IPS-18a (cell line): ENCODE data around the gene NTRK3.

Experiments
- H3K27ac ChIP-seq: one replicate; pipeline ENCODE4 v1.5.1; 2013; ENCODE audit warnings: low read length
- H3K27me3 ChIP-seq: one replicate; pipeline ENCODE4 v1.6.1; 2013; ENCODE audit warnings: mild to moderate bottlenecking, low read length; ENCODE audit not compliant: control insufficient read depth, insufficient read depth
- H3K36me3 ChIP-seq: one replicate; pipeline ENCODE4 v1.6.1; 2013; ENCODE audit warnings: low read depth, low read length; ENCODE audit not compliant: control insufficient read depth
- H3K4me1 ChIP-seq: one replicate; pipeline ENCODE4 v1.6.1; 2013; ENCODE audit warnings: low read depth, low read length; ENCODE audit not compliant: control insufficient read depth
- H3K4me3 ChIP-seq: one replicate; pipeline ENCODE4 v1.5.1; 2013; ENCODE audit warnings: low read length
- H3K9ac ChIP-seq: one replicate; pipeline ENCODE4 v1.6.1; 2013; ENCODE audit warnings: mild to moderate bottlenecking, low read length, moderate library complexity
- H3K9me3 ChIP-seq: one replicate; pipeline ENCODE4 v1.6.1; 2013; ENCODE audit warnings: low read depth, low read length; ENCODE audit not compliant: control insufficient read depth

The NTRK3 gene

GRCh38 chr15:88113613-88114308 lies 142.8 kb downstream of the NTRK3 start:
- no peaks in the 10 kb centered on the region for H3K9me3 ChIP-seq
- H3K27ac ChIP-seq: no peak overlapping the region
- no peaks in the 10 kb centered on the region for H3K27me3 ChIP-seq
- H3K4me1 ChIP-seq: no peaks in the 10 kb centered on the region
- no peak overlapping the region for H3K4me3 ChIP-seq
- no peaks in the 10 kb centered on the region for H3K36me3 ChIP-seq
- H3K9ac ChIP-seq: no peak overlapping the region

- no peak overlapping the region for H3K27ac ChIP-seq
- H3K4me3 ChIP-seq: no peak overlapping the region
- H3K9me3 ChIP-seq: no peaks in the 10 kb centered on the region
- H3K4me1 ChIP-seq: no peaks in the 10 kb centered on the region
- no peak overlapping the region for H3K9ac ChIP-seq
- H3K27me3 ChIP-seq: no peaks in the 10 kb centered on the region
- H3K36me3 ChIP-seq: no peaks in the 10 kb centered on the region
These were observed 147.5 kb downstream of the NTRK3 start for GRCh38 chr15:88108991-88109390.

- Histone ChIP-seq H3K9me3 (no peaks in the 10 kb centered on the region), H3K27me3 (no peaks in the 10 kb centered on the region), H3K4me1 (no peaks in the 10 kb centered on the region), H3K9ac (no peak overlapping the region), H3K36me3 (no peaks in the 10 kb centered on the region), H3K4me3 (no peak overlapping the region), H3K27ac (no peak overlapping the region)
These were observed 148.1 kb downstream of the NTRK3 start for GRCh38 chr15:88108477-88108876.

- Histone ChIP-seq H3K4me3 (no peak overlapping the region), H3K27me3 (no peaks in the 10 kb centered on the region)
These were observed 150.5 kb downstream of the NTRK3 start for GRCh38 chr15:88106074-88106473.

GRCh38 chr15:88104357-88104756 lies 152.2 kb downstream of the NTRK3 start:
- no peak overlapping the region for H3K4me3 ChIP-seq
- no peaks in the 10 kb centered on the region for H3K36me3 ChIP-seq
- no peaks in the 10 kb centered on the region for H3K27me3 ChIP-seq
- H3K9ac ChIP-seq: no peak overlapping the region
- no peaks in the 10 kb centered on the region for H3K4me1 ChIP-seq
- H3K27ac ChIP-seq: no peak overlapping the region
- no peaks in the 10 kb centered on the region for H3K9me3 ChIP-seq

More at GRCh38 chr15:88106074-88106473, 150.5 kb downstream of the NTRK3 start:
- H3K9me3 ChIP-seq: no peaks in the 10 kb centered on the region
- H3K27ac ChIP-seq: no peak overlapping the region
- H3K4me1 ChIP-seq: no peaks in the 10 kb centered on the region
- H3K36me3 ChIP-seq: no peaks in the 10 kb centered on the region
- H3K9ac ChIP-seq: no peak overlapping the region

- Histone ChIP-seq H3K4me3 (no peak overlapping the region), H3K9ac (no peak overlapping the region), H3K27me3 (no peaks in the 10 kb centered on the region), H3K36me3 (no peaks in the 10 kb centered on the region), H3K9me3 (no peaks in the 10 kb centered on the region), H3K4me1 (no peaks in the 10 kb centered on the region), H3K27ac (no peak overlapping the region)
These were observed 156.4 kb downstream of the NTRK3 start for GRCh38 chr15:88100181-88100580.

- H3K27ac ChIP-seq: no peak overlapping the region
- H3K4me1 ChIP-seq: no peaks in the 10 kb centered on the region
- no peaks in the 10 kb centered on the region for H3K9me3 ChIP-seq
- no peak overlapping the region for H3K9ac ChIP-seq
- H3K27me3 ChIP-seq: no peaks in the 10 kb centered on the region
- no peak overlapping the region for H3K4me3 ChIP-seq
- H3K36me3 ChIP-seq: no peaks in the 10 kb centered on the region
These were observed 158.2 kb downstream of the NTRK3 start for GRCh38 chr15:88098361-88098760.

- Histone ChIP-seq H3K4me3 (no peak overlapping the region), H3K27ac (no peak overlapping the region), H3K36me3 (no peaks in the 10 kb centered on the region), H3K9me3 (no peaks in the 10 kb centered on the region), H3K27me3 (no peaks in the 10 kb centered on the region), H3K4me1 (peaks cover 5% of the 10 kb centered on the region), H3K9ac (no peak overlapping the region)
These were observed 165.0 kb downstream of the NTRK3 start for GRCh38 chr15:88091444-88092016.

- Histone ChIP-seq H3K36me3 (no peaks in the 10 kb centered on the region), H3K4me1 (peaks cover 5% of the 10 kb centered on the region), H3K27ac (no peak overlapping the region), H3K9ac (no peak overlapping the region), H3K9me3 (no peaks in the 10 kb centered on the region), H3K4me3 (no peak overlapping the region), H3K27me3 (no peaks in the 10 kb centered on the region)
These were observed 166.0 kb downstream of the NTRK3 start for GRCh38 chr15:88090481-88091011.

- H3K36me3 ChIP-seq: no peaks in the 10 kb centered on the region
- H3K27ac ChIP-seq: no peak overlapping the region
- H3K9ac ChIP-seq: no peak overlapping the region
- no peaks in the 10 kb centered on the region for H3K9me3 ChIP-seq
- no peak overlapping the region for H3K4me3 ChIP-seq
- H3K4me1 ChIP-seq: peaks cover 5% of the 10 kb centered on the region
- no peaks in the 10 kb centered on the region for H3K27me3 ChIP-seq
These were observed 166.8 kb downstream of the NTRK3 start for GRCh38 chr15:88089731-88090130.

- Histone ChIP-seq H3K27ac (no peak overlapping the region), H3K4me1 (peaks cover 5% of the 10 kb centered on the region), H3K36me3 (no peaks in the 10 kb centered on the region), H3K9ac (no peak overlapping the region), H3K9me3 (no peaks in the 10 kb centered on the region), H3K27me3 (no peaks in the 10 kb centered on the region), H3K4me3 (no peak overlapping the region)
These were observed 167.4 kb downstream of the NTRK3 start for GRCh38 chr15:88089024-88089620.
